ENCODE measurements around the gene VPS11.
"Not testable (repeated sequence)": the region's sequence is repeated elsewhere in the genome, so short reads cannot be mapped to it uniquely, and the experiment has no call there.

Gene VPS11

DNA sequence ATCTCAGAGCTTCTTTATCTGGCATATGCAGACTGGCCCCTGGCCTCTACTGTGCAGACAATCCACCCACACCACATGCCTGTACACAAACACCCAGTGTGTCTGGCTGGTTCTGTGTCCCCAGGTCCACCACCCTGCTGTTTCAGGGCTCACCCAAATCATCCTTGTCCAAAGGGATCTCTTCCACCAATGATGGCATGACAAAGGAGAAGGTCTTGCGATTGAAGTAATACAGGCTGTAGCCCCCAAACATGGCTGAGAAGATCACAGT is 38.6 kb upstream of the VPS11 start:
- no peak overlapping the region for H3K4me3 ChIP-seq (ENCODE audit: low read length)
- no peak for TF ChIP-seq CTCF (conservative IDR thresholded peaks at IDR 0.05; ENCODE audit: low read length)
- no peak for DNase-seq (ENCODE audit: low read depth)

DNA sequence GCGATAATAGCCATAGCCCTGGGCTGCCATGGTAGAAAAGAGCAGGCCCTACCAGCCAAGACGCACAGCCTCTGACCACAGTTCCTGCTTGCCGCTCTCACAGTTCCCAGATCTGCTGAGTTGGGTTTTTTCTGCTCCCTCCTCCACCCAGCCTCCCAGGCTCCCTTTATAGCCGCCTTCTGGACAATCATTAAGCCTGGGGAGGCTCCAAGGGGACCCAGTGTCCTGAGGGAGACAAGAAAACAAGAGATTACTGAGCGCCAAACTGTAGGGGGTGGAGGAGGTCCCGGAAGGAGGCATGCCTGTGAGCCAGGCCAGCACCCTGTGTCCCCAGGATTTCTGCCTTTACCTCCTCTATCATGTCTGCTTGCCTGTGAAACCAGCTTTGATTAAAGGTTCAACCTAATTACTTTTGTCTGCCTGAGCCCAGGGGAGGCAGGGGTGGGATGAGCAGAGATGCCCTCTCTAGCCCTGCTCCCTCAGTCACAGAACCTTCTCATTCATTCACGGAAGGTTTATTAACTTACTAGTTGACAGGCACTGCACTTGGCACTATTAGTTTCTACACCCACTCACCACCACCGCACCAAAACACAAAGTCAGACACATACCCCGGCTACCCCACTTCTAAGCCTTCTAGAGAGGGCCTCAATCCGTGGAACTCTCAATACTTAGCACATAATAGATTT is 38.1 kb upstream of the VPS11 start:
- no peak for DNase-seq (ENCODE audit: low read depth)
- no peak for TF ChIP-seq CTCF (conservative IDR thresholded peaks at IDR 0.05; ENCODE audit: low read length)
- H3K4me3 ChIP-seq (ENCODE audit: low read length), result no peak overlapping the region

- no peak for DNase-seq (ENCODE audit: low read depth)
- H3K4me3 ChIP-seq (ENCODE audit: low read length), result peak overlapping the region; percentile 88
- no peak for TF ChIP-seq CTCF (conservative IDR thresholded peaks at IDR 0.05; ENCODE audit: low read length)
These were observed 37.6 kb upstream of the VPS11 start for GRCh38 chr11:119030029-119030328.

DNA sequence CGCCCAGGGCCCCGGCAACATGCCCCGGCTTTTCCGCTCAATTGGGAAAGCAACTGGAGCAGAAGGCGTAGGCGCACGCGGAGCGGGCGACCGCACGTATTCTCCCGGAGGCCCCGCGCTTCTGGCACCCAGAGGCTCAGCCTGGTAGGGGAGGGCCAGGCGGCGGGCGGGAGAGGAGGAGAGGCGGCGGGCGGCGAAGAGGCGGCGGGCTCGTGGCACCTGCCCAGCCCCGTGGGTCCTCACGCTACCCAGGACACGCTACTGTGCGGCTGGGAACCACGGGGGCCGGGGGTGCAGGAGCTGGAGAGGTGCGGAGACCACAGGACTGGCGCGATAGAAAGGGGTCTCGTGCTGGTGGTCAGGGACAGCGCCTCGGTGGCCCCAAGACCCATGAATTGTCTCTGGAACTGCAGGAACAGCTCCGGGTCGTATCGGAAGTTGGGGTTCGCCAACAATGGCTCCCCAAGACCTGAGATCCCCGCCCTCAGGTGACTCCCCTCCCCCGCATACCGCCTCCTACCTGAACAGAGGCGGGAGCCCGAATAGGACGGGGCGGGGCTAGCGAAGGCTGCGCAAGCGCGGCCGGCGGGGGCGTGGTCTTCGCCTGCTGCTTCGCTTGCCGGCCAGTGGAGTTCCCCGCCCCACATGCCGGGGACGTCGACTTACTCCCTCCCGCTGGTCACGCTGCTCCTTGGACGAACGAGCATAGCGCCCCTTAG is 37.1 kb upstream of the VPS11 start, which contains the start of gene SLC37A4:
SLC37A4 (minus strand) TSS at position 549 of the 719 bp plus-strand sequence.
- H3K4me3 ChIP-seq (ENCODE audit: low read length), result peak within 1 kb of the TSS; percentile 88
- no peak for TF ChIP-seq CTCF (conservative IDR thresholded peaks at IDR 0.05; ENCODE audit: low read length)
- DNase-seq (ENCODE audit: low read depth), result peak; percentile 98

GRCh38 chr11:119031912-119032280 is 35.7 kb upstream of the VPS11 start:
- DNase-seq (ENCODE audit: low read depth), result no peak
- no peak overlapping the region for H3K4me3 ChIP-seq (ENCODE audit: low read length)
- TF ChIP-seq CTCF (conservative IDR thresholded peaks at IDR 0.05; ENCODE audit: low read length), result no peak

- H3K4me3 ChIP-seq (ENCODE audit: low read length), result not testable (repeated sequence)
- peak; percentile 25 for DNase-seq (ENCODE audit: low read depth)
These were observed 34.2 kb upstream of the VPS11 start for GRCh38 chr11:119033421-119033820.

DNA sequence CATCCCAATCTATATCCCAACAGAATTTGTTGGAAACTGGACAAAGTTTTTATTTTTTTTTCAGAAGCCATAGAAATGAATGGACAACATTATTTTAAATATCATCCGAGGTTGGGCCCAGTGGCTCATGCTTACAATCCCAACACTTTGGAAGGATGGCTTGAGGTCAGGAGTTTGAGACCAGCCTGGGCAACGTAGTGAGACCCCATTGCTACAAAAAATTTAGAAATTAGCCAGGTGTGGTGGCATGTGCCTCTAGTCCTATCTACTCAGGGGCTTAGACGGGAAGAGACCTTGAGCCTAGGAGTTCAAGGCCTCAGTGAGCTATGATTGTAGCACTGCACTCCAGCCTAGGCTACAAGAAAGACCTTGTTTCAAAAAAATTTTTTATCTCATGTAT is 32.8 kb upstream of the VPS11 start:
- no peak for TF ChIP-seq CTCF (conservative IDR thresholded peaks at IDR 0.05; ENCODE audit: low read length)
- DNase-seq (ENCODE audit: low read depth), result no peak
- no peak overlapping the region for H3K4me3 ChIP-seq (ENCODE audit: low read length)

Measured in AG10803 (cell line).